Hepatocyte (in vitro differentiated cells): ENCODE data around the gene CBR3.

Source experiments
- EZH2 ChIP-seq: fragments of 200-600 bp; sonication (generic); IDR thresholded peaks from 2 replicates; pipeline ENCODE4 v1.6.1; 2016; ENCODE audit warnings: antibody characterized with exemption, mild to moderate bottlenecking, borderline replicate concordance
- EZH2phosphoT487 ChIP-seq: fragments of 200-600 bp; sonication (generic); IDR thresholded peaks from one replicate; pipeline ENCODE4 v1.6.1; 2018; ENCODE audit warnings: antibody characterized with exemption, mild to moderate bottlenecking, low read depth, moderate library complexity; ENCODE audit not compliant: unreplicated experiment, severe bottlenecking
- TF ChIP-seq, protein P1 (sequence below): fragments of 200-600 bp; sonication (generic); IDR thresholded peaks from 2 replicates; pipeline ENCODE4 v1.5.1; 2016; ENCODE audit warnings: antibody characterized with exemption, mild to moderate bottlenecking; ENCODE audit not compliant: poor library complexity

DNA sequence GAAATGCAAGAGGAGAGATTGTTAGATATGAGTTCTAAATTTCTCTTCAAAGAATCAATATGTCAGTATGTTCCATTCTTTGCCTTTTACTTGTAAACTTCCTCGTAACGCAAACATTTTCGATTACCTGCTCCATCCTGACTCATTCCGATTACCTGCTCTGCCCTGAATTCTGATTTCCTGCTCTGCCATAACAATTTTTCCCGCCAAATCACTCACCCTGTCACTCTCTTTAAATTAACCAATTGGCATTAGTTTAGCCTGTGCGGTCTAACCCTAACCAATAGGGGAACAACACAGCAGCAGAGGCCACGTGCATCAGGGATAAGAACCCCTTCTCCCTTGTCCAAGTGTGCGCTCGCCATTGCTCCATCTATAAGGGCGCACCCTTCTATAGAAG is 25.0 kb upstream of the CBR3 start:
- TF ChIP-seq, protein P1, sequence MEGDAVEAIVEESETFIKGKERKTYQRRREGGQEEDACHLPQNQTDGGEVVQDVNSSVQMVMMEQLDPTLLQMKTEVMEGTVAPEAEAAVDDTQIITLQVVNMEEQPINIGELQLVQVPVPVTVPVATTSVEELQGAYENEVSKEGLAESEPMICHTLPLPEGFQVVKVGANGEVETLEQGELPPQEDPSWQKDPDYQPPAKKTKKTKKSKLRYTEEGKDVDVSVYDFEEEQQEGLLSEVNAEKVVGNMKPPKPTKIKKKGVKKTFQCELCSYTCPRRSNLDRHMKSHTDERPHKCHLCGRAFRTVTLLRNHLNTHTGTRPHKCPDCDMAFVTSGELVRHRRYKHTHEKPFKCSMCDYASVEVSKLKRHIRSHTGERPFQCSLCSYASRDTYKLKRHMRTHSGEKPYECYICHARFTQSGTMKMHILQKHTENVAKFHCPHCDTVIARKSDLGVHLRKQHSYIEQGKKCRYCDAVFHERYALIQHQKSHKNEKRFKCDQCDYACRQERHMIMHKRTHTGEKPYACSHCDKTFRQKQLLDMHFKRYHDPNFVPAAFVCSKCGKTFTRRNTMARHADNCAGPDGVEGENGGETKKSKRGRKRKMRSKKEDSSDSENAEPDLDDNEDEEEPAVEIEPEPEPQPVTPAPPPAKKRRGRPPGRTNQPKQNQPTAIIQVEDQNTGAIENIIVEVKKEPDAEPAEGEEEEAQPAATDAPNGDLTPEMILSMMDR: no peak
- no peak for TF ChIP-seq EZH2phosphoT487
- TF ChIP-seq EZH2: no peak
